Esophagus muscularis mucosa (tissue), 4 donors: ENCODE data around the gene SEPTIN6. TPM values are rescaled to one million over a fixed set of nuclear protein-coding genes. Genes with fewer than 3 reads are reported as not detected.
A peak's percentile ranks its signal among the peaks of the same experiment; 100 is the strongest.

ENCODE experiments used
- DNase-seq: peaks from one replicate; pipeline ENCODE4 v3.0.0-alpha.2; 2017; ENCODE audit errors: extremely low spot score
- H3K27ac ChIP-seq, 4 donors: fragments of 200-600 bp; sonication (generic); replicated peaks in 1 of 4; 1 replicate in 3 of 4; 2 replicates in 1 of 4; pipeline ENCODE4 v1.5.1; 2016 to 2019; ENCODE audit warnings: mild to moderate bottlenecking in 1 of 4
- H3K27me3 ChIP-seq, 4 donors: fragments of 200-600 bp; sonication (generic); one replicate each; pipeline versions ENCODE4 v1.5.1 to v1.6.0; 2016 to 2019
- H3K36me3 ChIP-seq, 4 donors: fragments of 200-600 bp; sonication (generic); one replicate each; pipeline ENCODE4 v1.5.1; 2016 to 2019
- H3K4me1 ChIP-seq, 4 donors: fragments of 200-600 bp; sonication (generic); one replicate each; pipeline ENCODE4 v1.5.1; 2016 to 2019
- H3K4me3 ChIP-seq, 4 donors: fragments of 200-600 bp; sonication (generic); 1 replicate in 2 of 4; 2 replicates in 2 of 4; pipeline ENCODE4 v1.5.1; 2016 to 2019; ENCODE audit warnings: mild to moderate bottlenecking in 4 of 4, moderate library complexity in 1 of 4
- H3K9me3 ChIP-seq, 4 donors: fragments of 200-600 bp; sonication (generic); 1 replicate in 3 of 4; 2 replicates in 1 of 4; pipeline ENCODE4 v1.5.1; 2016 to 2019
- EP300 ChIP-seq: sonication (generic); formaldehyde crosslinking; IDR thresholded peaks from one replicate; pipeline ENCODE4 v1.6.1; 2017; ENCODE audit warnings: antibody characterized with exemption
- POLR2A ChIP-seq: fragments of 450-650 bp; IDR thresholded peaks from one replicate; pipeline ENCODE4 v1.6.1; 2017; ENCODE audit warnings: antibody characterized with exemption, moderate library complexity, mild to moderate bottlenecking, low read depth
- POLR2AphosphoS5 ChIP-seq, 2 donors: sonication (generic); formaldehyde crosslinking; IDR thresholded peaks; one replicate each; pipeline ENCODE4 v1.6.1; 2017; ENCODE audit warnings: antibody characterized with exemption in 2 of 2
- WGBS: methylation state at CpG from one replicate; pipeline ENCODE4 v1.1.5; 2018; 5-methylcytosine and 5-hydroxymethylcytosine counted together
- intact Hi-C: fragments of 100-400 bp; cut with DNase I; formaldehyde crosslinking; loops from one replicate; pipeline ENCODE4 v1.15.1; 2023
- total RNA-seq, 4 donors: library from RNA; depleted of rRNA; stranded (reverse); fragments of >200 nt; gene quantifications; one replicate each; pipeline versions ENCODE4 v1.1.0 to v1.2.1, GENCODE V29; 2016
- TF ChIP-seq, protein P1 (sequence below), 3 experiments: fragments of 200-600 bp in 2 of 3; fragments of 450-650 bp in 1 of 3; sonication (generic) in 2 of 3; IDR thresholded peaks; one replicate each; pipeline ENCODE4 v1.5.1; 2017 to 2019; ENCODE audit warnings: antibody characterized with exemption in 3 of 3, mild to moderate bottlenecking in 2 of 3, moderate library complexity in 1 of 3

Gene SEPTIN6
- total RNA-seq, 4 donors from 2014 or later: 51.5 to 67.2 (median 60.5) TPM

DNA sequence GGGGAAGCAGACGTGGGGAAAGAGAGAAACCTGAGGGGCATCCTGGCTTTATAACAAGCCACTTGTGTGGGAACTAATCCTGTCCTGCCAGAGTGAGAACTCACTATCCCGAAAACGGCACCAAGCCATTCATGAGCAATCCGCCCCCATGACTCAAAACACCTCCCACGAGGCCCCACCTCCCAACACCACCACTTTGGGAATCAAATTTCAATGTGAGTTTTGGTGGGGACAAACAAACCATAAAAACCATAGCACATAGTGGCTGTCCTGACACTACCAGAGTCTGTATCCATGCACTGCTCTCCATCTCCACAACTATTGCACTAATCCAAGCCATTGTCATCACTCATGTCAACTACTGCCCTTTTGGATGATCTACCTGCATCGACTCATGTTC is 28.5 kb upstream of the SEPTIN6 start:
- WGBS: 72% methylated on average over 6 of the region's 6 CpGs
- Histone ChIP-seq H3K4me1 (no peaks in the 10 kb centered on the region), H3K27me3 (no peaks in the 10 kb centered on the region), H3K36me3 (no peaks in the 10 kb centered on the region), H3K9me3 (no peaks in the 10 kb centered on the region), H3K27ac (no peak overlapping the region), H3K4me3 (no peak overlapping the region)
- no peak for DNase-seq
- intact Hi-C loops: no loop called here
- TF ChIP-seq POLR2AphosphoS5 (IDR thresholded peaks at IDR 0.05) (no peak), POLR2A (no peak), EP300 (no peak)
- TF ChIP-seq, protein P1, sequence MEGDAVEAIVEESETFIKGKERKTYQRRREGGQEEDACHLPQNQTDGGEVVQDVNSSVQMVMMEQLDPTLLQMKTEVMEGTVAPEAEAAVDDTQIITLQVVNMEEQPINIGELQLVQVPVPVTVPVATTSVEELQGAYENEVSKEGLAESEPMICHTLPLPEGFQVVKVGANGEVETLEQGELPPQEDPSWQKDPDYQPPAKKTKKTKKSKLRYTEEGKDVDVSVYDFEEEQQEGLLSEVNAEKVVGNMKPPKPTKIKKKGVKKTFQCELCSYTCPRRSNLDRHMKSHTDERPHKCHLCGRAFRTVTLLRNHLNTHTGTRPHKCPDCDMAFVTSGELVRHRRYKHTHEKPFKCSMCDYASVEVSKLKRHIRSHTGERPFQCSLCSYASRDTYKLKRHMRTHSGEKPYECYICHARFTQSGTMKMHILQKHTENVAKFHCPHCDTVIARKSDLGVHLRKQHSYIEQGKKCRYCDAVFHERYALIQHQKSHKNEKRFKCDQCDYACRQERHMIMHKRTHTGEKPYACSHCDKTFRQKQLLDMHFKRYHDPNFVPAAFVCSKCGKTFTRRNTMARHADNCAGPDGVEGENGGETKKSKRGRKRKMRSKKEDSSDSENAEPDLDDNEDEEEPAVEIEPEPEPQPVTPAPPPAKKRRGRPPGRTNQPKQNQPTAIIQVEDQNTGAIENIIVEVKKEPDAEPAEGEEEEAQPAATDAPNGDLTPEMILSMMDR (IDR thresholded peaks at IDR 0.05): no peak

DNA sequence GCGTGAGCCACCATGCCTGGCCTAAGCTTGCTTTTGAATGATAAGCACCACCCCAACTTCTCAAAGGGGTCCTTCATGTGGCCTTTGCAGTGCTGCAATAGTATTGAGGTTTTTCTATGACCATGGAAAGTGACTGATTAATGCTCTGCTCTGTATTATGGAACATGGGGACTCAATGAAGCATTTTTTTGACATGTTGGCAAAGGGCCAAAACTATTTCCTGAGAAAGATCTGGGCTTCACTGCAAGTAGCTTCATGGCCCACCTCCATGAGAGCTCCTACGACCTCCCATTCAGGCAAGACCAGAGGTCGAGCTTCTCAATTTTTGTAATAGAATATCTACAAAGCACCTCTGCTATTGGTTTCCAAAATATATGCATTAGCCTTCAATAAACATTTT is 16.7 kb upstream of the SEPTIN6 start:
- 78% methylated on average over 3 of the region's 3 CpGs for WGBS
- TF ChIP-seq, protein P1 (IDR thresholded peaks at IDR 0.05): no peak
- TF ChIP-seq EP300 (no peak), POLR2AphosphoS5 (IDR thresholded peaks at IDR 0.05) (no peak)
- DNase-seq: no peak
- Histone ChIP-seq H3K27ac (no peak overlapping the region), H3K36me3 (no peaks in the 10 kb centered on the region), H3K27me3 (no peaks in the 10 kb centered on the region), H3K4me3 (no peak overlapping the region), H3K9me3 (no peaks in the 10 kb centered on the region), H3K4me1 (no peaks in the 10 kb centered on the region)
- intact Hi-C loops: no loop called here

DNA sequence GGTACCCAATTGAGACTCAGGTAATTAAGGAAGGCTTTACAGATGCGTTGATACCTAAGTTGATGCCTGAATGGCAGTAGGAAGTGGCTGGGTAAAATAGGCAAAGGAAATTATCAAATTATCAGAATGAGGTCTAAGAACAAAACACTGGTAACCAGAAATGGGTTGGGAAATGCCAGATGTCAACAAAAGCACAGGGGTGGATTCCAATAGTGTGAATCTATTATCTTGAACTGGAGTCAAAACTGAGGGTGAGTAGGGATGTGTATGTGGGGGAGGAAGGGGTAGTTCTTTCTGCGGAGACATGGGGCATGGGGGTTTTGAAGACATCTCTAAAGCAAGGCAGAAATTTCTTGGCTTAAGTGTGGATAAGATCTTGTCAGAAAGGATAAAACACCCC is 16.0 kb upstream of the SEPTIN6 start:
- intact Hi-C loops: no loop called here
- Histone ChIP-seq H3K4me1 (no peaks in the 10 kb centered on the region), H3K4me3 (no peak overlapping the region), H3K9me3 (no peaks in the 10 kb centered on the region), H3K36me3 (no peaks in the 10 kb centered on the region), H3K27me3 (no peaks in the 10 kb centered on the region), H3K27ac (no peak overlapping the region)
- 78% methylated on average over 2 of the region's 2 CpGs for WGBS
- TF ChIP-seq, protein P1 (IDR thresholded peaks at IDR 0.05): no peak
- TF ChIP-seq POLR2A: no peak
- no peak for TF ChIP-seq EP300
- TF ChIP-seq POLR2AphosphoS5 (IDR thresholded peaks at IDR 0.05): no peak
- DNase-seq: no peak

DNA sequence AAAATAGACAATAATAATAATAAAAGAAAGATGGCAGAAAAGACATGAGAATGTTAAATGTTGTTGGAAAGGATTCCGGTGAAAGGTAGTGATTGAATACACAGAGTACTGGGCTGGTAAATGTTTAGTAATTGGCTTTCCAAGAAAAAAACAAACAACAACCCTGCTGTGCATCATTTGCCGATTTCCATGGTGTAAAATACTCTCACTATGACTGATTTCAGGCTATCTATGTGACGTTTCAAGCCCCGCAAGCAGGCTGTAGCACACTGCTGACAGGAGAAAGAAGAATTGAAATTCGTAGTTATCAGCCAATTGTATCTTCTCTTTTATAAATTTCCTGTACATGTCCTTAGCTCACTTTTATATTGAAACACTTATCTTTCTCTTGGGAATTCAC is 13.6 kb upstream of the SEPTIN6 start:
- no peak for TF ChIP-seq POLR2AphosphoS5 (IDR thresholded peaks at IDR 0.05)
- TF ChIP-seq EP300: no peak
- TF ChIP-seq POLR2A: no peak
- TF ChIP-seq, protein P1 (IDR thresholded peaks at IDR 0.05): no peak
- 61% methylated on average over 5 of the region's 5 CpGs for WGBS
- no peak for DNase-seq

DNA sequence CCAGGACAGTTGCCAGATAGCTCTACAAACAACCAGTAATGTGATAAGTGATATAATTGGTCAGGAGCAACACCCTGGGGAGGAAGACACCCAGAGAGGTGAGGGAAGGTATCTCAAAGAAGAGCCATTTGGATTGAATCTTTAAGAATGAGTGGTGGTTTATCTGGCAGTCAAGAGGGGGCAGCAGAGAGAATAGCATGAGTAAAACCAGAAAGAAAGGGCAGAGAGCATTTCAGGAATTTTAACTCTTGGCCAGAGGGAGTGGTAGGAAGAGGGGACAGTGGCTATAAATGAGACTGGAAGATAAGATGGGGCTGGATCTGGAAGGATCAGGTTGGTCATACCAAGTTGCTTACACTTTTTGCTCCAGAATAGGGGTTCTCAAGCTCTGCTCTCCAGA is 5.9 kb upstream of the SEPTIN6 start:
- intact Hi-C loops: no loop called here
- H3K36me3 ChIP-seq: no peaks in the 10 kb centered on the region
- H3K27me3 ChIP-seq: peaks cover 0 to 3% (median 0%) of the 10 kb centered on the region in 4 donors
- H3K4me1 ChIP-seq: peaks cover 0 to 6% (median 5%) of the 10 kb centered on the region in 4 donors
- no peak overlapping the region for H3K4me3 ChIP-seq
- no peaks in the 10 kb centered on the region for H3K9me3 ChIP-seq
- DNase-seq: no peak
- TF ChIP-seq POLR2A (no peak), EP300 (no peak)
- TF ChIP-seq, protein P1 (IDR thresholded peaks at IDR 0.05): peak; percentile 35 to 56 (median 39)
- no peak overlapping the region for H3K27ac ChIP-seq

More for the DNA sequence above, 13.6 kb upstream of the SEPTIN6 start:
- no peaks in the 10 kb centered on the region for H3K27me3 ChIP-seq
- no peak overlapping the region for H3K4me3 ChIP-seq
- no peaks in the 10 kb centered on the region for H3K9me3 ChIP-seq
- H3K4me1 ChIP-seq: no peaks in the 10 kb centered on the region
- H3K27ac ChIP-seq: no peak overlapping the region
- intact Hi-C loops: no loop called here
- H3K36me3 ChIP-seq: no peaks in the 10 kb centered on the region
